ENCODE data around the gene AUTS2. TPM values are rescaled to one million over a fixed set of nuclear protein-coding genes. Genes with fewer than 3 reads are reported as not detected.

The AUTS2 gene
- polyA plus RNA-seq, 3 donors, result 0.08 to 0.35 TPM; not detected in 1

- WGBS (ENCODE audit: insufficient coverage), result 95% methylated on average over 2 of the region's 5 CpGs
Measured at GRCh38 chr7:70741666-70742065, 1143.4 kb downstream of the AUTS2 start.

GRCh38 chr7:70743531-70744325 is 1145.5 kb downstream of the AUTS2 start:
- H3K27ac Mint-ChIP-seq, result peak overlapping the region in 1 of 7 donors; percentile 17
- TF ChIP-seq CTCF (IDR thresholded peaks at IDR 0.05), result no peak
- no peaks in the 10 kb centered on the region for H3K36me3 Mint-ChIP-seq
- Histone ChIP-seq H3K27me3 (ENCODE audit: control insufficient read depth in 2 of 2, insufficient read depth in 2 of 2, low read length in 2 of 2) (no peaks in the 10 kb centered on the region), H3K4me1 (ENCODE audit: control insufficient read depth in 1 of 2, insufficient read depth in 2 of 2, low read length in 2 of 2) (no peaks in the 10 kb centered on the region), H3K36me3 (replicated peaks in 1 of 2; ENCODE audit: control insufficient read depth in 1 of 2, insufficient read depth in 2 of 2, low read length in 2 of 2) (no peaks in the 10 kb centered on the region), H3K79me2 (ENCODE audit: insufficient read depth, low read length) (no peaks in the 10 kb centered on the region), H3K9ac (ENCODE audit: insufficient read depth, low read length, poor library complexity, severe bottlenecking) (no peak overlapping the region), H3K27ac (ENCODE audit: low read depth in 1 of 2, low read length in 2 of 2) (no peak overlapping the region), H3K9me3 (replicated peaks in 1 of 2; ENCODE audit: control insufficient read depth in 1 of 2, insufficient read depth in 1 of 2, low read length in 2 of 2) (no peaks in the 10 kb centered on the region), H4K20me1 (ENCODE audit: insufficient read depth, low read length) (no peaks in the 10 kb centered on the region), H2AFZ (ENCODE audit: insufficient read depth, low read depth, low read length, poor library complexity, severe bottlenecking) (no peak overlapping the region), H3K4me2 (replicated peaks; ENCODE audit: extremely low read depth, low read length, poor library complexity, severe bottlenecking) (no peak overlapping the region), H3K4me3 (replicated peaks in 1 of 3; ENCODE audit: low read depth in 2 of 3, low read length in 3 of 3) (no peak overlapping the region)
- H3K9me3 Mint-ChIP-seq, result peaks cover 0 to 2% (median 0%) of the 10 kb centered on the region in 7 donors
- peaks cover 10% of the 10 kb centered on the region for H3K4me1 Mint-ChIP-seq
- no peaks in the 10 kb centered on the region for H3K27me3 Mint-ChIP-seq (ENCODE audit: low read depth in 3 of 3)
- intact Hi-C loops (cut with micrococcal nuclease), result no loop called here
- no peak overlapping the region for H3K4me3 Mint-ChIP-seq
- no peak for DNase-seq
- WGBS (ENCODE audit: insufficient coverage), result 50% methylated on average over 2 of the region's 9 CpGs

More at GRCh38 chr7:70741666-70742065, 1143.4 kb downstream of the AUTS2 start:
- H3K27me3 Mint-ChIP-seq (ENCODE audit: low read depth in 3 of 3), result no peaks in the 10 kb centered on the region
- no peak overlapping the region for H3K4me3 Mint-ChIP-seq
- Histone ChIP-seq H2AFZ (ENCODE audit: insufficient read depth, low read depth, low read length, poor library complexity, severe bottlenecking) (no peak overlapping the region), H3K27me3 (ENCODE audit: control insufficient read depth in 2 of 2, insufficient read depth in 2 of 2, low read length in 2 of 2) (no peaks in the 10 kb centered on the region), H3K36me3 (replicated peaks in 1 of 2; ENCODE audit: control insufficient read depth in 1 of 2, insufficient read depth in 2 of 2, low read length in 2 of 2) (no peaks in the 10 kb centered on the region), H3K27ac (ENCODE audit: low read depth in 1 of 2, low read length in 2 of 2) (no peak overlapping the region), H3K4me1 (ENCODE audit: control insufficient read depth in 1 of 2, insufficient read depth in 2 of 2, low read length in 2 of 2) (peaks cover 0 to 3% of the 10 kb centered on the region in 2 donors), H3K9ac (ENCODE audit: insufficient read depth, low read length, poor library complexity, severe bottlenecking) (no peak overlapping the region), H3K79me2 (ENCODE audit: insufficient read depth, low read length) (no peaks in the 10 kb centered on the region), H3K9me3 (replicated peaks in 1 of 2; ENCODE audit: control insufficient read depth in 1 of 2, insufficient read depth in 1 of 2, low read length in 2 of 2) (no peaks in the 10 kb centered on the region), H3K4me3 (replicated peaks in 1 of 3; ENCODE audit: low read depth in 2 of 3, low read length in 3 of 3) (no peak overlapping the region), H4K20me1 (ENCODE audit: insufficient read depth, low read length) (no peaks in the 10 kb centered on the region), H3K4me2 (replicated peaks; ENCODE audit: extremely low read depth, low read length, poor library complexity, severe bottlenecking) (no peak overlapping the region)
- TF ChIP-seq CTCF (IDR thresholded peaks at IDR 0.05), result no peak
- H3K9me3 Mint-ChIP-seq, result peaks cover 0 to 2% (median 0%) of the 10 kb centered on the region in 7 donors
- intact Hi-C loops (cut with micrococcal nuclease), result no loop called here
- peak overlapping the region in 1 of 7 donors; percentile 12 for H3K27ac Mint-ChIP-seq
- no peaks in the 10 kb centered on the region for H3K36me3 Mint-ChIP-seq
- DNase-seq, result no peak
- H3K4me1 Mint-ChIP-seq, result peaks cover 22% of the 10 kb centered on the region

All from CD14-positive monocyte (primary cell).